Left renal cortex interstitium (tissue), 4 donors: ENCODE measurements around the gene ARHGAP18. TPM values are rescaled to one million over a fixed set of nuclear protein-coding genes. Genes with fewer than 3 reads are reported as not detected.

ENCODE experiments used
- DNase-seq, 4 donors: peaks; one replicate each; pipeline ENCODE4 v3.0.0-alpha.2; 2013; ENCODE audit warnings: low read depth in 4 of 4, low spot score in 2 of 4, missing footprints in 1 of 4
- polyA plus RNA-seq, 4 donors: library from polyadenylated mRNA; unstranded; fragments of 120-200 nt; gene quantifications; one replicate each; pipeline ENCODE4 v1.2.1, GENCODE V29; 2013; ENCODE audit not compliant: insufficient read length in 4 of 4

ARHGAP18 gene, protein sequence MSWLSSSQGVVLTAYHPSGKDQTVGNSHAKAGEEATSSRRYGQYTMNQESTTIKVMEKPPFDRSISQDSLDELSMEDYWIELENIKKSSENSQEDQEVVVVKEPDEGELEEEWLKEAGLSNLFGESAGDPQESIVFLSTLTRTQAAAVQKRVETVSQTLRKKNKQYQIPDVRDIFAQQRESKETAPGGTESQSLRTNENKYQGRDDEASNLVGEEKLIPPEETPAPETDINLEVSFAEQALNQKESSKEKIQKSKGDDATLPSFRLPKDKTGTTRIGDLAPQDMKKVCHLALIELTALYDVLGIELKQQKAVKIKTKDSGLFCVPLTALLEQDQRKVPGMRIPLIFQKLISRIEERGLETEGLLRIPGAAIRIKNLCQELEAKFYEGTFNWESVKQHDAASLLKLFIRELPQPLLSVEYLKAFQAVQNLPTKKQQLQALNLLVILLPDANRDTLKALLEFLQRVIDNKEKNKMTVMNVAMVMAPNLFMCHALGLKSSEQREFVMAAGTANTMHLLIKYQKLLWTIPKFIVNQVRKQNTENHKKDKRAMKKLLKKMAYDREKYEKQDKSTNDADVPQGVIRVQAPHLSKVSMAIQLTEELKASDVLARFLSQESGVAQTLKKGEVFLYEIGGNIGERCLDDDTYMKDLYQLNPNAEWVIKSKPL
- polyA plus RNA-seq = 10 to 100 TPM; 29.6 to 40.0 (median 36.0) TPM

DNA sequence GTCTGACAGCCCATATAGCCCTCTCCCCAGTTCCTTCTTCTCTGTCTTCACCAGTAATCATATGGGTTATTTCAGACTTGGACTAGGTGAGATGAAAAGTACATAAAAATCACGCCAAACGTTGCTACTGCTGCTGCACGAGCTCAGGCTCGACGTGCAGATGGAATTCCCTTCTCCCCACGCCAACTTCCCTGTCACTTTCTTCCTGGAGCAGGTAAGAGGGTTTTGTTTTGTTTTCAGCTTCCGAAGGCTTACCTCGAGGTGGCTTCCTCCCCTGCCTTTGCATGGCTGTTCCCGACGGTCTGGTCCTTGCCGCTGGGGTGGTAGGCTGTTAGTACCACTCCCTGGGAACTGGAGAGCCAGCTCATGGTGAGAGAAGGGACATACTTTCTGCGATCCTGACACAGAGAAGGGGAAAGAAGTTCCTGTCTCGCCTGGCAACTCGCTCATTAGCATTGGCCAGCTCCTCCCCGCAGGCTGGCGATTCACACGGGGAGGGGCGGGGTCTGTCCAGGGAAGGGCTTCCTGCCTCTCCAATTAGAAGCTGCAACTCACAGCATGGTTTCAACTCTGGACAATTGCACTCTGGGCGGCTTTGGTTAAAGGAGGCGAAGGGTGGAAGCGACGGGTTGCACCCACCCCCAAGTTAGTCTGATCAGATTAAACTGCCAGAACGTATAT, at the start of gene ARHGAP18:
ARHGAP18 (minus strand) TSS at position 409 of the 681 bp plus-strand sequence; CDS start at position 368, 41 bp downstream.
- DNase-seq = peak; percentile 63 to 87 (median 72)

DNA sequence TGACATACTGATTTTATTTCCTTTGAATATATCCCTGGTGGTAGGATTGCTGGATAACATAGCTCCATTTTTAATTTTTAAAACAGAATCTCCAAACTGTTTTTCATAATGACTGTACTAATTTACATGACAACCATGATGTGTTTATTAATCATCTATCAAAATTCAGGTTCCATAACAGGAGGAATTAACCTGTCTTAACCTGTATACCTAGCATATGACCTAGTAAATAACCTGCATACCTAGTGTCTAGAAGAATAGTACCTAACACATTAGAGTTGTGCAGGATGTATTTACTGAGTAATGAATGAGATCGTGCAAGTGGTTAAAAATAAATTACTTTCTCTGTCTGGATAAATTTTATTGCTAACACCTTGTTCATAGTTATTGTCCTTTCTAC, 45.8 kb upstream of the ARHGAP18 start:
- DNase-seq = no peak

DNA sequence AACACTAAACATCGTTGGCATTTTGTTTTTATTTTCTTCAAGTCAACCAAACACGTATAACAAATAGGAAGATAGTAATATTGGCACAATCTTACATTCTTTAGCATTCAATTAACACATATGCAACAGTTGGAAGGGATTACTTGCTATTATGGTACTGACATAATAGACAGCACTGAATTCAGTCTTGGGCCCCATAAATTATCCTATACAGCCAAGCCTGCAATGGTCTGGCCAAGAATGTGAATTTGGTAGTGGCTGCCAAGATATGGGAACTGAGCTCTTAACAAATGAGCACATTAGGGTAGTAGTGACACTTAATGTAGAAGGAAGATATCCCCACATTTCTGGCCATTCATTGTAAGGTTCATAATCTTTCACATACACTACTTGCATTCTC, 44.8 kb upstream of the ARHGAP18 start:
- DNase-seq = no peak

DNA sequence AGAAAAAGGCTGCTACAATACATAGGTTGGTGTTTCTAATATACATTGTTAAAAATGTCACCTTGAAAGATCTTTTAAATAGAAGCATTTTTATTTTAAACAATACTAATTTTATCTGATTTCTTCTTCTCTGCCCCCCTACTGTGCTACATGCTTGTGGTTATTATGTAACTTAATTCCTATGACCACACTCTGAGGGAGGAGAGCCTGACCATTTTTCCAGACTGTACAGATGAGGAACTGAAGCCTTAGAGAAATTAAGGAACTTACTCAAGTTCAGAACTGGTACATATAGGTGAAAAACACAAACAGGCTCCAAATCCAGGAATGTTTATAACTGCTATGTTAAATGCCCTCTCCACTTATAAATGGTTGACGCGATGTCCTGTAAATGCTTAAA, 43.4 kb upstream of the ARHGAP18 start:
- DNase-seq = no peak

DNA sequence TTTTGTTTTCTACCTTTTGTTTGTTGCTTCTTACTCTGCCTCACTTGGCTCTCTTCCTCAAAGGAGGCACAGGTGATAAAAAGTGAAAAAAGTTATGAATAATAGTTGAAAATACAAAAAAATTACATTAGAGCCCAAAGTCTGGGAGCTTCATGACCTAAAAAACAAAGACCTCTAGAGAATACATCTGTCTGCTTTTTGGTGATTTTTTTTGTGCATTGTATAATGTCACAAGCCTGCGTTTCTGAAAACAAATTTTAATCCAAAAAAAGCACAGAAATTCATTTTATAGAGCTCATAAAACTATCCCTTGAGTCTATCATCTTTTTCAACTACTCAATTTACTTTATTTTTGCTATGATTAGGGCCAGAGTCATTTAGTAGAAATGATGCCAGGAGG, 41.4 kb upstream of the ARHGAP18 start:
- DNase-seq = no peak

DNA sequence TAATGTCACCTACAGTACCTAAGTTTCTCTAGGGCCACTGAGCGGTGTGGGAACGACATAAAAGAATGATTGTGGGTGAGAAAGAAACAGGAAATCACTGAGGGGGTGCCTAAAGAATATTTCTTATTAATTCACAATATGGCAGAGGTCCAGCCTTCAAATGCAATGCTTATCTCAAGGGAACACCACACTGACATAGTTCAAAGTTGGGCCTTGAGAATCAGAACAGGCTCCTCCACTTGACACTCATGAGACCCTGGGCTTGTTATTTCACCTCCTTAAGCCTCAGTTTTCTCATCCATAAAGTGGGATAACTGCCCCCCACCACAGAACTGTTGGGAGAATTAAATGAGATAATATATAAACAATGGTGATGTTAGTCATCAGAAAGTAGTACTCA, 40.4 kb upstream of the ARHGAP18 start:
- no peak for DNase-seq

DNA sequence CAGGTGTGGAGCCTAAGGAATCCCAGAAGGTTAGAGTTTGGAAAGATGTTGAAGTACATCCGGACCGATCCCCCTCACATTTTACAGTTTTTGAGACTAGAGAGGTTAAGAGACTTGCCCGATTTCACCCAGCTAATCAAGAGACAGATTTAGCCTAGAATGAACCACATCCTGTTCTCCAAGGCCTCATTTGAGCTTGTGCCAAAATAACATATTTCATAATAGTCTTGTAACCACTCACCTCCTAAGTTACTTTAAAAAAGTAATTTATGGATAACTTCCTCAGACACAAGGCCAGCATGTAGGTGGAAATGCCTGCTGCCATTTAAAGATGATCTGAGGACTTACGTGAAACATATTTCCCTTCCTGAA, 39.8 kb upstream of the ARHGAP18 start:
- DNase-seq = no peak

DNA sequence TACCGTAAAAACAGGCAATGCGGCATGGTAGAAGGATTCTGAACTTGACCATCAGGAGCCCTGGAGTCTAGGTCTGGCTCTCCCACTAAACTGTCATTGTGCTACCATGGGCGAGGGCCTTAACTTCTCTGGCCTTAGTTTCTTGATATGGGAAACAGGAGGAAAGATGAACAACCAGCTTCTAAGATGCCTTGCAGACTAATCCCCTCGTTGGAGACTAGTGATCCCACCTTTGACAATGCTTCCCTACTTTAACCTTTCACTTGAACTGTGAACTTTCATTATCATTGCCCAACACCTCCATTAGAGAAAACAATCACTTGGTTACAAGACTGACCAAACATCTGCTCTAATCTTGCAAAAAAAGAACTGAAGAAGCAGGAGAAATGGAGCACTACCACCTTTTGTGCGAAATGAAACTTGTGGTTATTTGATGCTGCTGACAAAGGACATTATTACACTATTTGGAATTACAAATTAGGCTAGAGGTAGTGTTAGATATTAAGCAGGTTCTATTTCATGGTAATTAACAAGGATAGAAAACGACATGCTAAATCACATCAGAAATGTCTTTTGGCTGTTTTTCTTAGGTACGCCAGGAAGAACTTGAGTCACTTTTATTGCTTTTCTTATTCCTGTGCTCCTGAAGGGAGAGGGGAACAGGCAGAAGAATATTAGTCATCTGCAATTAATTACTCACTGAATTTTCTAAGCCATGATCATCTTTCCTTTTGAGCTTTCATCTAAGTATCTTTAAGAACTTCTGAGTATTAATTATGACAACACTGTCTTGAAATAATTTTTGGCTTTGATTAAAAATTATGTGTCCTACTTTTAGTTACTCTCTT, 39.1 kb upstream of the ARHGAP18 start:
- no peak for DNase-seq

DNA sequence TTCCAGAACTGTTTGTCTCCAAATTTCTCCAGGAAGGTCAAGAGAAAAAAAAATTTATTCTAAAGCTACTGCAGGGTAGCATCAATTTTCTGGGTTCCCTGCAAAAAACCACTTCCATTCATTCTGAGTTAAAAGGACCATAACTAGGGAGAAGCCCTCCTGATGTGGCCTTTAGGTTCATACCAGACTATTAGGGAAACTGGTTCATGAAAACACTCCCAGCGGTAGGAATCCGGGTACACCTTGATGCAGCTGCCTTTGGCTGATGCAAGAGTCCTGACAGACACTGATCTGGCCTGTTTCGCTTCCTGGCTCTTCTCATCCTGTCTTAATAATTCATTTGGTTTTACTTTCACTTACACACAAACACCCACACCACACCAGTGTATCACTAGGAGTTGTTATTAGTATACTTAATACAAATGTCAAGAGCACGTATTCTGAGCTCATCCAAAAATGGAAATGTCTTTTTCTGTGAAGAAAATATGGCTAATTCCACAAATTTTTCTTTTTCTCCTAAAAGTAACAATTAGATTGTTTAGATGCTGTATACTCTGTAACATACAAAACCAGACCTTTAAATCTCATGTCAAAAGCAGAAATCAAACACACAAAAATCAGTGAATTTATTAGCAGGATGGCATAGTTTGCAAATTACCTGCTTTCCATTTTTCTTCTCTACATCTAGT, 38.4 kb upstream of the ARHGAP18 start:
- no peak for DNase-seq

DNA sequence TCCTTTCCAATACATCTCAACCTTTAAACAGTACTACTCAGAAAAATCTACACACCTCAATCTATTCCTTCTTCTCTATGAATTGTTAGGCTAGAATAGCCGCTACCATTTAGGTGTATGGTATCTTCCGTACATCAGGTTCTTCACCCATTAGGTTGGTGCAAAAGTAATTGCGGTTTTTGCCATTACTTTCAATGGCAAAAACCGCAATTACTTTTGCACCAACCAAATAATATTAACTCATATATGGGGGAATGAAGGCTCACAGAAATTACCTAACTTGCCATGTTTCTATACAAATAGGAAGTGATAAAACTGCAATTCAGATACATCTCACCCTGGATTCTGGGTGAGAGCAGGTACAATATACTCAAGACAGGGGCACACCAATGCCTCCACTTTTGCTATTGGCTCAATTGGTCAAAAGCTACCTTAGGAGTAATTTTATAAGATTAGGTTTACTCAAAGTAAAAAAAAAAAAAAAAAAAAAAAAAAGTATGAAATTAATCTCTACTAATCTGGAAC, 37.7 kb upstream of the ARHGAP18 start:
- no peak for DNase-seq

DNA sequence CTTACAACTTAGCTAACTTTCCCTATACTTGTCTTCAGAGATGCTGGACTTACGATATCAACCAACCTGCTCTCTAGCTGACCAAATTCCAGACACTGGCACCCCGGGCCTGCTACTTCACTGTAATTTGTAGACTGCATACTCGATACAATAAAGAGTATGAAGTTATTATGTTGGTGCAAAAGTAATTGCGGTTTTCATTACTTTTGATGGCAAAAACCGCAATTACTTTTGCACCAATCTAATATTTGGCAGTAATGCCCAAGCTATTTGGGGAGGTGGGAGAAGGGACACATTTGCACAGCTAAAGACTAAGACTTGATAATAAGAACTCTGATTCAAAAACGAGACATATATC, 34.9 kb upstream of the ARHGAP18 start:
- DNase-seq = no peak

DNA sequence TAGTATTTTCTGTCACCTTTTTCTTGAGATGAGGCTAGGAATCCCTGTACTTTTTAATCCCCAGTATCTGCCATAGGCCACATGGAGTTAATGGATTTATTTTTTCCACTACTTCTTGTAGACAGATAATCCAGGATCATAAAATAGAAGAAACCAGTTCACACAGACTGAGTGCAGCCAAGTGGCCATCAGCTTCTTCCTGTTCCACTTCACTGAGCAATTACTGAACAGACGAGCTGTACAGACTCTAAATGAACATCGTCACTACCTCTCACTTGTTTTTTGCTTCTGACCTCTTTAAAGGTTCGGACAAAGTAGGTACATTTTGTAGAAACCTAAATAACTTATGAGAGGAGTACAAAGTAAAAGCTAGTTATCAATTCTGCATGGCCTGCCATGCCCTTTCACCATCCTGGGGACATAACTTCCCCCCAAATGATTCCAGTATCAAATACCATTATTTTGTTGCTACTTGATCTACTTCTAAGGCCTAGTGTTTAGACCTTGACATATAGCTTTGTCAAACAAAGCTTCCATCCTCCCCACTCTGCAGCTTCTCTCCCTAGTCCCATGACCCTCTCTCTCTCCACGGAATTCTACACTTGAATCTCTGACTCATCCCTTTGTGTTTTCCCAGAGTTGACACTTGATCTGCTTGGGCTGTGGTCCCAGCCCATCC, 34.4 kb upstream of the ARHGAP18 start:
- no peak for DNase-seq

DNA sequence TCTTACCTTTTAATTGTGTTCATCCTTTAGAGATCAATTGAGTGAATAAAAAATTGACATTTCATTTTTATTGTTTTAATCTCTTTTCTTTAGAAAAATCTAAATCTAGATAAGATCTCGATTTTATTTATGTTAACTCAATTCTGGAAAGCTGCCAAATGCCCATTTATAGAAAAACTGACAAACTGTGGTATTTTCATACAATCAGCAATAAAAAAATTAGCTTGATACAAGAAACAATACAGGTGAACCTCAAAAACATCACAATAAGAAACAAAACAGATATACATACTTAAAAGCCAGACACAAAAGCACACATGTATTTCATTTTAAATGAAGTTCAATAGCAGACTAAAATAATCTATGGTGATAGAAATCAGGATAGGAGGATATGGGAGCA, 30.0 kb upstream of the ARHGAP18 start:
- no peak for DNase-seq

DNA sequence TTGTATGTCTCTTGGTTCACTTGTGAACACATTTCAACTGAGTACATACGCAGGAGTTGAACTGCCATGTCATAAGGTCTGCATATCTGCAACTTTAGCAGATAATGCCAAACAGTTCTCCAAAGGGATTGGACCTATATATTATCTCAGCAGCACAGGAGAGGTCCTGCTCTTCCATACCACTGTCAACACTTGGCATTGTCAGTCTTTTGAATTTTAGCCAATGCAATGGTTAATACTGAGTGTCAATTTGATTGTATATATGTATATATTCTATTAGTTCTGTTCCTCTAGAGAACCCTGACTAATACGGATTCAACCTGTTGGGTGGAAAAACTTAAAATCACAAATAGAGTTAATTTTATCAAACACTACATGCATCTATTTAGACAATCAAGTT, 26.1 kb upstream of the ARHGAP18 start:
- no peak for DNase-seq

DNA sequence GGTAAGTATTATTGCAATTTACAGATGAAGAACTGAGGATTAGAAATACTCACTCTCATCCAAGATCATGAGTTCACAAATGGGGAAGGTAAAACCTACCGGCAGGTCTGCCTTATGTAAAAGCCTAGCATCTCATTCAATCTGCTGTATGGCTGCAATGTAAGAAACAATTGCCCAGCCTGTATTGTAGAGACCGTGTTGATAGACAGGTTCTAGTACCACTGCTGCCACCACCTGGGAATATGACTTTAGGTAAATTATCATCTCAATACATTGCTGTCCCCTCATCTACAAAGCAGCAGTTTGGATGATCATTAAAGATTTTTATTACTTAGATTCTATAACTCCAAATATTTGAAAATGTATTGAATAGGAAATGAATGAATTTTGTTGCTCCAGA, 23.3 kb upstream of the ARHGAP18 start:
- no peak for DNase-seq

DNA sequence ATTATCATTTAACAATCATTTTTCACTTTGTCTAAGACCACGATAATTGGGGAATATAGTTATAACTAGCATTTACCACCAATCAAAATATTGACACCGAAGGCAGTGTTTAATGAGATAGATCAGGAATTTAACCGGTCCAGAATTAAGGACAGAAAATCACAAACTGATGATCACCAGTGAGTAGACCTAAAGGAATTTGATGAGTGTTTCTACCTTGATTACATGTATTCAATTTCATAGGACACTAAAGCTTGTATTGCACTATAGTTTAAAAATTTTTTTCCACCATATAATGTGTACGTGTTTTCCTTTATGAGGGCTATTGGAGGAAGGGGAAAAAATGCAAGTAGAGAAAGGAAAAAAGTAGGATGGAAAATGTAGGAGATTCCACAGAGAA, 22.6 kb upstream of the ARHGAP18 start:
- no peak for DNase-seq

DNA sequence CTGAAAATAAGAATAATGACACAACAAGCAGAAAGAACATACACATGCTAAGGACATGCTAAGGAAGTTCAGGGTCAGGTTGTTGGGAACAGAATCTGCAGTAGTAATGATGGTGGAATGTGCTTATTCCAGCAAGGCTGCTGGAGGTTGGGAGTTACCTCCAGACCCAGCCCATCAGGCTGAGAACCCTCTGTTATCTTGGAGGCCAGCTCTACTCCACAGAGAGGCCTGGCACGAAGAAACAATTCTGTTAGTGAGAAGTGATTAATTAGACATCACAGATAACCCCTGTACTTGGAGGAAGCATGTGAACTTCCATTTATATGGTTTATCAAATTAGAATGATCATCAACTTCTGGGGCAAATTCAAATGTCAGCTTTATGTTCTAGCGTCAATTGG, 22.1 kb upstream of the ARHGAP18 start:
- DNase-seq = no peak

DNA sequence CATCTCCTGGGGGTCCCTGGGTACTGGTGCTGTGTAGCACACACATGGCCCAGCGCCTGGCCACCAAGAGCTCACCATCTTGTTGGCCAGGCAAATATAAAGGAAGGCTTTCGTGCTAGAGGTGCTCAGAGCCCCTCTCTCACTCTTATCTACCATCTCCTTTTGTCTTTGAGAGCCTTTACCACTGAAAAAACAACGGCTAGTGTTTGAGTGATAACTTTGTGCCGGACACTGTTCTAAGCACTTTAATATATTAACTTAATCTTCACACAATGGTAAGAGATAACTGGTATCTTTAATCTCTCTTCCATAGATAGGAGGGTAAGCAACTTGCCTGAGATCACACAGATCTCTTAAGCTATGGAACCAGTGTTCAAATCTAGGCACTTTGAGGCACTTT, 21.5 kb upstream of the ARHGAP18 start:
- DNase-seq = no peak

DNA sequence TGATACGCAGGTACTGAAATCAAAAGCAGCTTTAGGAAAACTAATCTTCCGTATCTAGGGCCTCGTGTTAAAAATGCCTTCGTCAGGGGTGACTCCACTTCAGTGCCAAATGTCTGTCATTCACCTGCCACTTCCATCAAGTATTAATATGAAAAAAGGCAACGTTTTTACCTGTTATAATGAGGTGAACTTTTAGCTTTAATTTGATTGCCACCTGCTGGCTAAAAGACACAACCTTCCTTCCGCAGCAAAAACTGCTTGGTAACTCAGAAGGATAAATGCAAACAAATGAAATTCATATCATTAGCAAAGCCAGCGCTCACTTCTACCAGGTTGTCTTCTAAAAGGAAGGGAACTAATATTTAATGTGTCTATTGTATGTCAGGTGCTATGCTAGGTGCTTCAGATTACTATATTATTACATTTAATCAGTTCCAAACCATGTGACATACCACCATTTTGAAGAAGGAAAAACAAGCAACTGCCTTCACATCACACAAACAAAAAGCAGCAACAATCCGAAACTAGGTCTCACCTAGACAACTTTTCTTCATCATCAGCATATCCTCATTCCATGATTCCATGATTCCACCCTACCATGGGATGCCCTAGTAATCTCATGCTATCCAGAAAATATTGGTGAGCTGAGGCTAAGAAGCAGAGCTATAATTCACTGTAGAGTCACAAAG, 20.6 kb upstream of the ARHGAP18 start:
- DNase-seq = no peak
